C4-2B (cell line): Measurements from ENCODE around the gene MSI1.

Experiments
- ZFX ChIP-seq: fragments of 450-650 bp; IDR thresholded peaks from 2 replicates; pipeline ENCODE4 v1.6.1; 2017
- TF ChIP-seq, protein P1 (sequence below): fragments of 450-650 bp; conservative IDR thresholded peaks from 2 replicates; pipeline ENCODE4 v1.5.1; 2017; ENCODE audit warnings: mild to moderate bottlenecking

DNA sequence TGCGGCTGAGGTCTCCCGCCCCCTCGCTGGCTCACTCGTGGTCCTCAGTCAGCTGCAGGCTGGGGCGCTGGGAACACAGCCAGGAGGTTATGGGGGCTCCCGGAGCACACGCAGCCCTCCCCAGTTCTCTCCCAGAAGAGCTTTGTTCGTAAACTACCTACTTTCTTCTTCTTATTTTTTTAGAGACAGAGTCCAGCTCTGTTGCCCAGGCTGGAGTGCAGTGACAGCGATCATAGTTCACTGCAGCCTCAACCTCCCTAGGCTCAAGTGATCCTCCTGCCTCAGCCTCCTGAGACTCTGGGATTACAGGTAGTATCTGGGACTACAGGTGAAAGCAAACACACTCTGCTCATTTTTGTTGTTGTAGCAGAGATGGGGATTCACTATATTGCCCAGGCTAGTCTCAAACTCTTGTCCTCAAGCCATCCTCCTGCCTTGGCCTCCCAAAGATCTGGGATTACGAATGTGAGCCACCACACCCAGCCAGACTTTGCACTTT, 25.9 kb downstream of the MSI1 start:
- TF ChIP-seq, protein P1, sequence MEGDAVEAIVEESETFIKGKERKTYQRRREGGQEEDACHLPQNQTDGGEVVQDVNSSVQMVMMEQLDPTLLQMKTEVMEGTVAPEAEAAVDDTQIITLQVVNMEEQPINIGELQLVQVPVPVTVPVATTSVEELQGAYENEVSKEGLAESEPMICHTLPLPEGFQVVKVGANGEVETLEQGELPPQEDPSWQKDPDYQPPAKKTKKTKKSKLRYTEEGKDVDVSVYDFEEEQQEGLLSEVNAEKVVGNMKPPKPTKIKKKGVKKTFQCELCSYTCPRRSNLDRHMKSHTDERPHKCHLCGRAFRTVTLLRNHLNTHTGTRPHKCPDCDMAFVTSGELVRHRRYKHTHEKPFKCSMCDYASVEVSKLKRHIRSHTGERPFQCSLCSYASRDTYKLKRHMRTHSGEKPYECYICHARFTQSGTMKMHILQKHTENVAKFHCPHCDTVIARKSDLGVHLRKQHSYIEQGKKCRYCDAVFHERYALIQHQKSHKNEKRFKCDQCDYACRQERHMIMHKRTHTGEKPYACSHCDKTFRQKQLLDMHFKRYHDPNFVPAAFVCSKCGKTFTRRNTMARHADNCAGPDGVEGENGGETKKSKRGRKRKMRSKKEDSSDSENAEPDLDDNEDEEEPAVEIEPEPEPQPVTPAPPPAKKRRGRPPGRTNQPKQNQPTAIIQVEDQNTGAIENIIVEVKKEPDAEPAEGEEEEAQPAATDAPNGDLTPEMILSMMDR = no peak
- TF ChIP-seq ZFX = no peak
